H4 (cell line): ENCODE results near the gene FAM89B. TPM values are rescaled to one million over a fixed set of nuclear protein-coding genes. Genes with fewer than 3 reads are reported as not detected.

ENCODE experiments used
- total RNA-seq: library from RNA; depleted of rRNA; stranded (reverse); fragments of >200 nt; shearing (Covaris generic); gene quantifications from 2 replicates; pipeline ENCODE4 v1.2.3, GENCODE V29; 2014; rRNA removed

The FAM89B gene
- total RNA-seq, 1 experiment from 2014 or later: 27.5 TPM

Other genes starting within 250 kb of the FAM89B start
- 29.0 and 29.2 TPM in 2 replicates for gene DPF2, start 238.7 kb upstream of the FAM89B start, total RNA-seq
- 1.1 and 1.6 TPM in 2 replicates for gene TIGD3, start 217.8 kb upstream of the FAM89B start, total RNA-seq
- gene SLC25A45, start 189.9 kb upstream of the FAM89B start, total RNA-seq: 0.10 and 0.91 TPM in 2 replicates
- 16.3 and 37.3 TPM in 2 replicates for gene FRMD8, start 185.9 kb upstream of the FAM89B start, total RNA-seq
- 2.9 and 3.4 TPM in 2 replicates for gene NEAT1, start 149.7 kb upstream of the FAM89B start, total RNA-seq
- 168 and 177 TPM in 2 replicates for gene MALAT1, start 73.5 kb upstream of the FAM89B start, total RNA-seq
- gene SCYL1, start 47.5 kb upstream of the FAM89B start, total RNA-seq: 34.5 and 38.6 TPM in 2 replicates
- 4.2 and 6.3 TPM in 2 replicates for gene LTBP3, start 14.2 kb upstream of the FAM89B start, total RNA-seq
- gene ZNRD2, start 2.1 kb upstream of the FAM89B start, total RNA-seq: 73.8 and 80.1 TPM in 2 replicates
- 27.9 and 40.0 TPM in 2 replicates for gene EHBP1L1, start 3.5 kb downstream of the FAM89B start, total RNA-seq
- not detected in 2 replicates for gene KCNK7, start 23.3 kb downstream of the FAM89B start, total RNA-seq
- gene MAP3K11, start 41.7 kb downstream of the FAM89B start, total RNA-seq: 7.4 and 9.1 TPM in 2 replicates
- gene PCNX3, start 43.2 kb downstream of the FAM89B start, total RNA-seq: 11.7 TPM in 2 replicates
- 11.3 and 18.4 TPM in 2 replicates for gene SIPA1, start 65.6 kb downstream of the FAM89B start, total RNA-seq
- gene RELA, start 90.4 kb downstream of the FAM89B start, total RNA-seq: 26.3 and 48.1 TPM in 2 replicates
- gene KAT5, start 139.7 kb downstream of the FAM89B start, total RNA-seq: 39.1 and 45.1 TPM in 2 replicates
- 24.2 and 36.1 TPM in 2 replicates for gene RNASEH2C, start 148.3 kb downstream of the FAM89B start, total RNA-seq
- 4.6 and 6.1 TPM in 2 replicates for gene AP5B1, start 208.4 kb downstream of the FAM89B start, total RNA-seq
- not detected in 2 replicates for gene OVOL1, start 214.5 kb downstream of the FAM89B start, total RNA-seq